OCI-LY1 (cell line): ENCODE data around the gene RPL35.

Experiments used
- H2AFZ ChIP-seq: fragments of 200-600 bp; sonication (generic), shearing (Covaris generic); 2 replicates; pipeline ENCODE4 v1.6.0; 2014; ENCODE audit warnings: antibody characterized with exemption, mild to moderate bottlenecking, low read length
- H3F3A ChIP-seq: fragments of 200-600 bp; sonication (generic), shearing (Covaris generic); 2 replicates; pipeline ENCODE4 v1.6.0; 2014; ENCODE audit warnings: mild to moderate bottlenecking, antibody characterized with exemption, low read length, moderate library complexity; ENCODE audit not compliant: insufficient read depth
- H3K27ac ChIP-seq: fragments of 200-600 bp; sonication (generic); 2 replicates; pipeline ENCODE4 v1.5.1; 2014; ENCODE audit warnings: low read length, mixed run types, mild to moderate bottlenecking, low read depth; ENCODE audit not compliant: poor library complexity, severe bottlenecking
- H3K27me3 ChIP-seq: fragments of 200-600 bp; sonication (generic); 2 replicates; pipeline ENCODE4 v1.6.0; 2014; ENCODE audit warnings: antibody characterized with exemption, mild to moderate bottlenecking, low read length, moderate library complexity; ENCODE audit not compliant: insufficient read depth
- H3K36me3 ChIP-seq: fragments of 200-600 bp; sonication (generic); 2 replicates; pipeline ENCODE4 v1.6.1; 2014; ENCODE audit warnings: mild to moderate bottlenecking, antibody characterized with exemption, low read length, moderate library complexity, mixed read lengths; ENCODE audit not compliant: insufficient read depth
- H3K4me1 ChIP-seq: fragments of 200-600 bp; sonication (generic); 2 replicates; pipeline ENCODE4 v1.5.1; 2014; ENCODE audit warnings: mild to moderate bottlenecking, low read length, moderate library complexity; ENCODE audit not compliant: insufficient read depth, severe bottlenecking
- H3K4me2 ChIP-seq: fragments of 200-600 bp; sonication (generic), shearing (Covaris generic); 2 replicates; pipeline ENCODE4 v1.6.1; 2014; ENCODE audit warnings: low read length
- H3K4me3 ChIP-seq: fragments of 200-600 bp; sonication (generic); 2 replicates; pipeline ENCODE4 v1.5.1; 2014; ENCODE audit warnings: low read length, low read depth, mild to moderate bottlenecking, mixed read lengths; ENCODE audit not compliant: poor library complexity, severe bottlenecking
- H3K79me2 ChIP-seq: fragments of 200-600 bp; shearing (Covaris generic); 2 replicates; pipeline ENCODE4 v1.6.1; 2016; ENCODE audit warnings: mixed run types, low read length, mixed read lengths; ENCODE audit not compliant: insufficient read depth
- H3K9ac ChIP-seq: fragments of 200-600 bp; sonication (generic), shearing (Covaris generic); 2 replicates; pipeline ENCODE4 v1.6.1; 2014; ENCODE audit warnings: mild to moderate bottlenecking, low read length, mixed read lengths
- H3K9me2 ChIP-seq: fragments of 200-600 bp; sonication (generic), shearing (Covaris generic); 2 replicates; pipeline ENCODE4 v1.6.1; 2014; ENCODE audit warnings: low read depth, mild to moderate bottlenecking, low read length, mixed read lengths
- H3K9me3 ChIP-seq: fragments of 200-600 bp; shearing (Covaris generic); 2 replicates; pipeline ENCODE4 v1.6.1; 2014; ENCODE audit warnings: low read length, mixed read lengths
- H4K20me1 ChIP-seq: fragments of 200-600 bp; sonication (generic), shearing (Covaris generic); 2 replicates; pipeline ENCODE4 v1.6.0; 2016; ENCODE audit warnings: mild to moderate bottlenecking, low read length; ENCODE audit not compliant: insufficient read depth
- CTCF ChIP-seq: fragments of 200-600 bp; sonication (generic), shearing (Covaris generic); IDR thresholded peaks from 2 replicates; pipeline ENCODE4 v1.5.1; 2017; ENCODE audit warnings: mild to moderate bottlenecking, antibody characterized with exemption, low read length, moderate library complexity, mixed read lengths
- EZH2 ChIP-seq: fragments of 200-600 bp; sonication (generic), shearing (Covaris generic); IDR thresholded peaks from 2 replicates; pipeline ENCODE4 v1.8.0; 2017; ENCODE audit warnings: borderline replicate concordance, mixed run types, mild to moderate bottlenecking, antibody characterized with exemption, low read length, moderate library complexity, mixed read lengths

RPL35 gene

GRCh38 chr9:124820698-124821623 lies 40.8 kb downstream of the RPL35 start:
- no peaks in the 10 kb centered on the region for H4K20me1 ChIP-seq
- H3K9ac ChIP-seq, result no peak overlapping the region
- no peaks in the 10 kb centered on the region for H3K9me2 ChIP-seq
- H3K4me2 ChIP-seq, result no peak overlapping the region
- H3K36me3 ChIP-seq, result peaks cover 3% of the 10 kb centered on the region; the same call in 1 of the 2 replicates
- no peak overlapping the region for H3K27ac ChIP-seq
- no peak overlapping the region for H3K4me3 ChIP-seq
- H3K79me2 ChIP-seq, result no peaks in the 10 kb centered on the region
- no peak overlapping the region for H2AFZ ChIP-seq
- TF ChIP-seq CTCF, result no peak
- no peak for TF ChIP-seq EZH2
- H3F3A ChIP-seq, result no peaks in the 10 kb centered on the region
- H3K27me3 ChIP-seq, result peaks cover 6% of the 10 kb centered on the region; the same call in 1 of the 2 replicates
- peaks cover 14% of the 10 kb centered on the region for H3K4me1 ChIP-seq
- no peaks in the 10 kb centered on the region for H3K9me3 ChIP-seq

- H3K27ac ChIP-seq, result no peak overlapping the region
- H3K4me2 ChIP-seq, result peak overlapping the region; percentile 21; the same call in 1 of the 2 replicates
- H2AFZ ChIP-seq, result no peak overlapping the region
- peaks cover 14% of the 10 kb centered on the region for H3K4me1 ChIP-seq
- no peaks in the 10 kb centered on the region for H3F3A ChIP-seq
- H3K36me3 ChIP-seq, result no peaks in the 10 kb centered on the region
- H3K9ac ChIP-seq, result no peak overlapping the region; the same call in 1 of the 2 replicates
- no peaks in the 10 kb centered on the region for H3K27me3 ChIP-seq
- peak overlapping the region; percentile 6 for H3K4me3 ChIP-seq
- H3K9me3 ChIP-seq, result no peaks in the 10 kb centered on the region
- H3K9me2 ChIP-seq, result no peaks in the 10 kb centered on the region
- no peaks in the 10 kb centered on the region for H3K79me2 ChIP-seq
- TF ChIP-seq CTCF (no peak), EZH2 (no peak)
- H4K20me1 ChIP-seq, result no peaks in the 10 kb centered on the region
Measured at GRCh38 chr9:124818431-124819281, 43.1 kb downstream of the RPL35 start.

GRCh38 chr9:124815601-124816000 lies 46.2 kb downstream of the RPL35 start:
- Histone ChIP-seq H3K27ac (no peak overlapping the region), H3K79me2 (no peaks in the 10 kb centered on the region), H3K9me3 (no peaks in the 10 kb centered on the region), H4K20me1 (no peaks in the 10 kb centered on the region), H3K4me2 (no peak overlapping the region), H2AFZ (no peak overlapping the region), H3K9me2 (no peaks in the 10 kb centered on the region), H3K4me3 (no peak overlapping the region), H3K36me3 (no peaks in the 10 kb centered on the region), H3K9ac (no peak overlapping the region), H3K4me1 (peaks cover 14% of the 10 kb centered on the region), H3F3A (no peaks in the 10 kb centered on the region), H3K27me3 (no peaks in the 10 kb centered on the region)
- no peak for TF ChIP-seq CTCF
- no peak for TF ChIP-seq EZH2
